ENCODE measurements around the gene NUDT2. TPM values are rescaled to one million over a fixed set of nuclear protein-coding genes. Genes with fewer than 3 reads are reported as not detected.
"Not testable (repeated sequence)": the region's sequence is repeated elsewhere in the genome, so short reads cannot be mapped to it uniquely, and the experiment has no call there.

The NUDT2 gene
- total RNA-seq, 1 donor from 2014 or later, result 12.8 TPM

- no peak for TF ChIP-seq EZH2 (IDR thresholded peaks at IDR 0.05; ENCODE audit: insufficient read depth, low read length)
- no peak for TF ChIP-seq CTCF (IDR thresholded peaks at IDR 0.05; ENCODE audit: insufficient read depth, low read depth, low read length)
- Histone ChIP-seq H3K4me3 (ENCODE audit: insufficient read depth, low read depth, low read length) (no peak overlapping the region), H3K4me2 (ENCODE audit: low read length) (no peak overlapping the region), H3K9ac (ENCODE audit: low read length) (no peak overlapping the region), H3K79me2 (ENCODE audit: insufficient read depth, low read length) (no peaks in the 10 kb centered on the region), H3K27me3 (ENCODE audit: insufficient read depth, low read length) (no peaks in the 10 kb centered on the region), H3K27ac (ENCODE audit: low read depth, low read length) (no peak overlapping the region), H3K9me3 (ENCODE audit: insufficient read depth, low read depth, low read length) (no peaks in the 10 kb centered on the region), H2AFZ (ENCODE audit: low read depth, low read length) (no peak overlapping the region), H3K36me3 (ENCODE audit: insufficient read depth, low read length) (no peaks in the 10 kb centered on the region), H3K4me1 (ENCODE audit: insufficient read depth, low read length) (no peaks in the 10 kb centered on the region), H4K20me1 (ENCODE audit: insufficient read depth, low read length) (no peaks in the 10 kb centered on the region)
- H3K4me1 Mint-ChIP-seq (ENCODE audit: low read depth, unreplicated experiment), result no peaks in the 10 kb centered on the region
- H3K36me3 Mint-ChIP-seq (ENCODE audit: low read depth, unreplicated experiment), result peaks cover 5% of the 10 kb centered on the region
- H3K27ac Mint-ChIP-seq (ENCODE audit: unreplicated experiment), result no peak overlapping the region
- H3K4me3 Mint-ChIP-seq (ENCODE audit: unreplicated experiment), result no peak overlapping the region
- FAIRE-seq (no peak), DNase-seq (ENCODE audit: low read depth) (no peak)
- H3K9me3 Mint-ChIP-seq (ENCODE audit: unreplicated experiment), result no peaks in the 10 kb centered on the region
- no peaks in the 10 kb centered on the region for H3K27me3 Mint-ChIP-seq (ENCODE audit: low read depth, unreplicated experiment)
Measured at GRCh38 chr9:34349324-34349723, 20.0 kb downstream of the NUDT2 start.

GRCh38 chr9:34352122-34352652 lies 22.8 kb downstream of the NUDT2 start:
- not testable (repeated sequence) for H3K9me3 ChIP-seq (ENCODE audit: insufficient read depth, low read depth, low read length); H3K79me2 ChIP-seq (ENCODE audit: insufficient read depth, low read length); H2AFZ ChIP-seq (ENCODE audit: low read depth, low read length); DNase-seq (ENCODE audit: low read depth); H3K4me3 ChIP-seq (ENCODE audit: insufficient read depth, low read depth, low read length); H3K36me3 ChIP-seq (ENCODE audit: insufficient read depth, low read length); FAIRE-seq; H3K4me3 Mint-ChIP-seq (ENCODE audit: unreplicated experiment); H3K27me3 ChIP-seq (ENCODE audit: insufficient read depth, low read length); H3K27me3 Mint-ChIP-seq (ENCODE audit: low read depth, unreplicated experiment); H3K36me3 Mint-ChIP-seq (ENCODE audit: low read depth, unreplicated experiment); H3K4me1 Mint-ChIP-seq (ENCODE audit: low read depth, unreplicated experiment); H3K9me3 Mint-ChIP-seq (ENCODE audit: unreplicated experiment); H3K4me1 ChIP-seq (ENCODE audit: insufficient read depth, low read length); H3K27ac Mint-ChIP-seq (ENCODE audit: unreplicated experiment); H3K4me2 ChIP-seq (ENCODE audit: low read length); H3K27ac ChIP-seq (ENCODE audit: low read depth, low read length); H4K20me1 ChIP-seq (ENCODE audit: insufficient read depth, low read length); H3K9ac ChIP-seq (ENCODE audit: low read length)

GRCh38 chr9:34352957-34353356 lies 23.6 kb downstream of the NUDT2 start:
- not testable (repeated sequence) for H3K36me3 Mint-ChIP-seq (ENCODE audit: low read depth, unreplicated experiment); H3K27me3 ChIP-seq (ENCODE audit: insufficient read depth, low read length); H3K4me1 ChIP-seq (ENCODE audit: insufficient read depth, low read length); H3K4me1 Mint-ChIP-seq (ENCODE audit: low read depth, unreplicated experiment); H3K79me2 ChIP-seq (ENCODE audit: insufficient read depth, low read length); H3K27ac Mint-ChIP-seq (ENCODE audit: unreplicated experiment); DNase-seq (ENCODE audit: low read depth); H3K27ac ChIP-seq (ENCODE audit: low read depth, low read length); H3K27me3 Mint-ChIP-seq (ENCODE audit: low read depth, unreplicated experiment); H3K9ac ChIP-seq (ENCODE audit: low read length); FAIRE-seq; H3K4me3 Mint-ChIP-seq (ENCODE audit: unreplicated experiment); H3K36me3 ChIP-seq (ENCODE audit: insufficient read depth, low read length); H4K20me1 ChIP-seq (ENCODE audit: insufficient read depth, low read length); H3K9me3 ChIP-seq (ENCODE audit: insufficient read depth, low read depth, low read length); H3K4me2 ChIP-seq (ENCODE audit: low read length); H2AFZ ChIP-seq (ENCODE audit: low read depth, low read length); H3K4me3 ChIP-seq (ENCODE audit: insufficient read depth, low read depth, low read length)
- peaks cover 10% of the 10 kb centered on the region for H3K9me3 Mint-ChIP-seq (ENCODE audit: unreplicated experiment)
